HG02571 (cell line): ENCODE data around the gene HKDC1.
"Not testable (repeated sequence)": the region's sequence is repeated elsewhere in the genome, so short reads cannot be mapped to it uniquely, and the experiment has no call there.

Experiments
- ATAC-seq: cut with Tn5 transposase; IDR thresholded peaks from one replicate; pipeline ENCODE4 v1.9.1; 2021; ENCODE audit warnings: mild to moderate bottlenecking, moderate library complexity; ENCODE audit not compliant: unreplicated experiment

Gene HKDC1

DNA sequence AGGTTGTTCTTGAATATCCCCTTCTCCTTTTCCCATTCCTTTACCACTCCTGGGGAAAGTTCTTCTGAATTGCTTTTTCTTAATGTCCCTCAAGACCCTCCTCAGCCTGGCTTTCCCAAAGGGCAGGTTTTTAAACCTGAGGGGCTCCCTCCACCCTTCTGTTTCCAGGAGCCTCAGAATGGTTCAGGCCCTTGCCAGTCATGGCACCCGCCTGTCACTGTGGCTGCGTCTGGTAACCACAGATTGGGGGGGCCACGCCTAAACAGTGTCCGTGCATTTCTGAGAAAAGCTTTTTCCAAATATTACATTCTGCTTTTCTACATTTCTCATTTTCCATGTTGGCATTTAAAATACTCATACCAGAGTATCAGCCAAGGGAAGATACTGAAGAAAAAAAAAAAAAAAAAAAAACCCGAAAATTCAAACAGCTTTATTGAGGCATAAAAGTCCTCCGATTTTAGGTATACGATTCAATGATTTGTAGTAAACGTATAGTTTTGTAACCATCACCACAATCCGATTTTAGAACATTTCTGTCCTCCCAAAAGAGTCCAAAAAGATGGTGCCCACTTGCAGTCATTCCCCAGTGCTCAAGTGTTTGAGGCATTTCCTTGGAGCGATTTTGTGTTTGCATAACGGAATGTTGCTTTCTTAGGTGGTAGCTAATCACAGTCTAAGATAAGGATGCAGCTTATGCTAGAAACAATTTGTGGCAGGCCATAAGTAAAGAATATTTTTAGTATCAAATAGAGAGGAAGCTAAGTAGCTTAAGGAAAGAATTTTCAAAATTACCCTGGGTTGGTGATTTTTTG lies 22.1 kb downstream of the HKDC1 start:
- no peak for ATAC-seq

GRCh38 chr10:69242852-69243212 lies 22.7 kb downstream of the HKDC1 start:
- ATAC-seq: no peak

DNA sequence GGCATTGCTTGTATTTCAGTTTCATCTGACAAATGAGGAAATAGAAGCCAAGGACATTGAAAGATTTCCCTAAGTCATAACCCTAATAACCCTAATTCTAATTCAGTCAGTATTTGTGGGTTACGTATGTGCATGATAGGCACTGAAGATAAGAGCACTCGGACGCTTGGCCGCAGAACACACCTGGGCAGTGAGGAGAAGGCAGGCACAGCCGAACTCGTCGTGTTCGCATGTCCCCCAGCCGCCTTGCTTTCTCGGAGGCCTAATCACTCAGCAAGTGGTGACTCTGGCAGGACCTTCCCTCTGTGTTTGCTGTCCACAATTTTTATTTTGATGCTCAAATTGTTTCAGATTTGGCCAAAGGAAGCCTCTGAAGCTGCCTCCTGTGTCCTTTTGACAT lies 23.7 kb downstream of the HKDC1 start:
- ATAC-seq: no peak

GRCh38 chr10:69246036-69246435 lies 25.9 kb downstream of the HKDC1 start:
- no peak for ATAC-seq

DNA sequence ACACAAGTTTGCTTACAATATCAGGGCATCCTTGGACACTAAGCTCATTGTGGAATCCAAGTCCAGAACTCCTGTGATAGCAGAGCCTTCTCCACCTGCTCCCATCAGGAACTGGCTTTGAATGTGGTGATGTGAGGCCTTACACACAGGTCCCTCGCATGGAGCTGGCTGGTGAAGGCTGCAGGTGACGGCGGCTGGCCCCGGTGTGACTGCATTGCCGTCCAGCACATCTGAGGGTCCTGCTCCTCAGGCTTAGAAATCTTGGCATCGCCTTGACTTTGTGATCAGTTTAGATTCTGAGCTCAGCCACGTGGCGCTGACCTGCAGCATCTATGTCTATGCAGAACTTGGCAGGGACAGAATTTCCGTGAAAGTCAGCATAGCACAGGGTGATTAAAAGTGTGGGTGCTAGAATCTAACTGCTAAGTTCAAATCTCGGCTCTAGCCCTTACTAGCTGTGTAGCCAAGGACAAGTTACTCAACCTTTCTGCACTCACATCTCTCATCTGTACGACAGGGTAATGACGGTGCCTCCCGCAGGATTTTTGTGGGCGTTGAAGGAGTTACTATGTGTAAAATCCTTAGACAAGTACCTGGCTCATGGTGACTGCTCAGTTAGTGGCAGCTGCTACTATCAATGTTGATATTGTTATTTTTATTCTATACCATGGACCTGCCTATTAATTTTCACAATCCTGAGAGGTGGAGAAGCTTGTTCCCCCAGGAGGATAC lies 26.6 kb downstream of the HKDC1 start:
- no peak for ATAC-seq

DNA sequence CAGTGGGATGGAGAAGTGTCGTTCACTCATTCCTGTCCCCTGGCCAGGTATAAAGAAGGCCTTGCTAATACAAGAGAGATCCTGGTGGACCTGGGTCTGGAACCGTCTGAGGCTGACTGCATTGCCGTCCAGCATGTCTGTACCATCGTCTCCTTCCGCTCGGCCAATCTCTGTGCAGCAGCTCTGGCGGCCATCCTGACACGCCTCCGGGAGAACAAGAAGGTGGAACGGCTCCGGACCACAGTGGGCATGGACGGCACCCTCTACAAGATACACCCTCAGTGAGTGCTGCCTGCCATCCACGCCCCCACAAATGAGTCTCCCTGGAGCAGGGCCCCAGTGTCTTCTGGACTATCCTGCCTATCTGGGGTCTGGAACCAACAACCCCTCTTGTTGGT lies 27.2 kb downstream of the HKDC1 start:
- no peak for ATAC-seq

DNA sequence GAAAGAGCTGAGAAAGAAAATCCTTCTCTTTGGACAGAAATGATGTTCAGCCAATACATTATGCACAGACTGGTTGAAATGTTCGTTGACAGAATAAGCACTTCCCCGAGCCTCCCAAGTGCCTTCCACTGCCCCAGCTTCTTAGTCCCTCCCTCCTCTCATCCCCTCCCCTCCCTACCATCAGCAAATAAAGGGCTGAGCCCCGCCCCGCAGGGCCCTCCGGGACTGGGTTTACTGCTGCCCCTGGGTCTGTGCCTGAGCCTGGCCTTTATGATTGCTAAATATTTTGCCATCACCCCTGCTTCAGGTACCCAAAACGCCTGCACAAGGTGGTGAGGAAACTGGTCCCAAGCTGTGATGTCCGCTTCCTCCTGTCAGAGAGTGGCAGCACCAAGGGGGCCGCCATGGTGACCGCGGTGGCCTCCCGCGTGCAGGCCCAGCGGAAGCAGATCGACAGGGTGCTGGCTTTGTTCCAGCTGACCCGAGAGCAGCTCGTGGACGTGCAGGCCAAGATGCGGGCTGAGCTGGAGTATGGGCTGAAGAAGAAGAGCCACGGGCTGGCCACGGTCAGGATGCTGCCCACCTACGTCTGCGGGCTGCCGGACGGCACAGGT lies 28.1 kb downstream of the HKDC1 start:
- ATAC-seq: no peak

DNA sequence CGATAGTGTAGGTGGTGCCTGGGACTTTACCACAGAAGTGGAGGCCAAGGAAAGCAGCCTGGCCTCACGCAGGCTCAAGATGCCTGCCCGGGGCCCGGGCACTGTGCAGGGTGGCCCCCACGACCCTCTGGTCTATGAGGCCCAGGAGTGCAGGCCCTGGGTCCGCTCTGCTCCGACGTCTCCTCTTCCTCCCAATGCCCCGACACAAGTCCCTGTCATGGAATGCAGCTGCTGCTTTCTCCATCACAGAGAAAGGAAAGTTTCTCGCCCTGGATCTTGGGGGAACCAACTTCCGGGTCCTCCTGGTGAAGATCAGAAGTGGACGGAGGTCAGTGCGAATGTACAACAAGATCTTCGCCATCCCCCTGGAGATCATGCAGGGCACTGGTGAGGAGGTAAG lies 29.9 kb downstream of the HKDC1 start:
- no peak for ATAC-seq

- ATAC-seq: not testable (repeated sequence)
Measured at GRCh38 chr10:69251417-69251816, 31.3 kb downstream of the HKDC1 start.

GRCh38 chr10:69253171-69253570 lies 33.0 kb downstream of the HKDC1 start:
- ATAC-seq: no peak

DNA sequence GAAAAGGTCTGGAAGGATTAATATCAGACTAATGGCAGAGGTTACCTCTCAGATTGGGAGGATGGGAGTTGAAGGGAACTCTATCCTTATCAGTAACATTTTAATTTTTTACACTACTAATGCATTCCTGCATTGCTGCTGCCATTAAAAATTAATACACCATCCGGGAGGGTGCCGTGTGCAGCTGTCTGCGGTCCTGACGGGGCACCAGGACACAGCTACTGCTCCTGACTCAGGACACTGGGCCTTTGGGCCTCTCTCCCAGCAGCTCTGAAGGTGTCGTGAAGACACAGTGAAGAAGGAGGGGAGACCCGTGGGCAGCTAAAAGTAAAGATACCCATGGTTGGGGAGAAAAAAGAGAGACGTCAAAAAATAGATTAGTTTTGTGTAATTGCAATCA lies 34.7 kb downstream of the HKDC1 start:
- no peak for ATAC-seq

DNA sequence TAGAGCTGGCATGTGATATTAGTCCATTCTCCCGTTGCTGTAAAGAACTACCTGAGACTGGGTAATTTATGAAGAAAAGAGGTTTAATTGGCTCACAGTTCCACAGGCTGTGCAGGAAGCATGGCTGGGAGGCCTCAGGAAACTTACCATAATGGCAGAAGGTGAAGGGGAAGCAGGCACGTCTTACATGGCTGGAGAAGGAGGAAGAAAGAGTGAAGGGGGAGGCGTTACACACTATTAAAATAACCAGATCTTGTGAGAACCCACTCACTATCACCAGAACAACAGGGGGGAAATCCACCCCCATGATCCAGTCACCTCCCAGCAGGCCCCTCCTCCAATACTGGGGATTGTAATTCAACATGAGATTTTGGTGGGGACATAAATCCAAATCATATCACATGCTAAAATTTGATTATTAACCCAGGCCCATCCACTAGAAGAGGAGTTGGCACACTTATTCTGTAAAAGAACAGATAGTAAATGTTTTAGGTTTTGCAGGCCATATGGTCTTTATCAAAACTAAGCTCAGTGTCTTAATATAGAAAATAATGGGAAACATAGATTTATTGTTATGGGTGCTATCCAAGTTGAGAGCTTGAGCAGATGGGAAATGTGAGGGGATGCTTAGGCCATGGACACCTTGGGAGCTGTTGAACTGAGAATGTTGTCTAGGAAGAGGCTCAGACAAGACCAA lies 39.6 kb downstream of the HKDC1 start:
- ATAC-seq: no peak

- no peak for ATAC-seq
Measured at GRCh38 chr10:69261184-69261583, 41.1 kb downstream of the HKDC1 start.

DNA sequence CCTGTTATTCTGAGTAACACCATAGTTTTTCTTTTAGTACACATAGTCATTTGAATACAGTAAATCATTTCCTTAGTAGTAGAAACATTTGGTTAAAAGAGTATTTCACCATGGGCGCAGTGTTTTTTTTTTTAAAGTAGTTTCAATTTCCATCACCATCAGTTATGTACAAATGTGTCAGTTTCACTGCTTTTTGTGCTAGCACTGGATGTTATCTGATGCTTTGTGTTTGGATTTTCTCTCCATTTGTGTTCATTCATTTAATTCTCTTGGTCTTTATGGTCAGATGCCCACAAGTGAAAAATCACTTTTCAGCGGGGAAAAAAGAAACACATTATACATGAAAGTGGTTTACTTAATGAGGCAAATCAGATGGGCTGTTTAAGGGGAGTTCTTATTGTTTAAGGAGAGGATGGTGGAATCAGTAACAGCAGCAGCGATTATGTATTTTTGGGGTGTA lies 42.2 kb downstream of the HKDC1 start:
- ATAC-seq: no peak

GRCh38 chr10:69265521-69265920 lies 45.4 kb downstream of the HKDC1 start:
- no peak for ATAC-seq

DNA sequence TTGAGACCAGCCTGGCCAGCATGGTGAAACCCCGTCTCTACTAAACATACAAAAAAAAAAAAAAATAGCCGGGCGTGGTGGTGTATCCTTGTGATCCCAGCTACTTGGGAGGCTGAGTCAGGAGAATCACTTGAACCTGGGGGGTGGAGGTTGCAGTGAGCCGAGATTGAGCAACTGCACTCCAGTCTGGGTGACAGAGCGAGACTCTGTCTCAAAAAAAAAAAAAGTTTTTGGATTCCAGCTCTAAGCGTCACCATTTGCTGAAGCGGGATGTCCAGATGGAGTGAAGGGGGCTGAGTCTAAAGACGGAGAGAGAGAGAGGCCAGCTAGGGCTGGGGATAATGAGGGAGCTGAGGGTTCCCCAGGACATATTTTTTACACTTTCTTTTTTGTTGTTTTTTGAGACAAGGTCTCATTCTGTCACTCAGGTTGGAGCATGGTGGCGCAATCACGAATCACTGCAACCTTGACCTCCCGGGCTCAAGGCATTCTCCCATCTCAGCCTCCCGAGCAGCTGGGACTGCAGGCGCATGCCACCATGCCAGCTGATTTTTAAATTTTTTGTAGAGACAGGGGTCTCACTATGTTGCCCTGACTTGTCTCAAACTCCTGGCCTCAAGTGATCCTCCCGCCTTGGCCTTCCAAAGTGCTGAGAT lies 48.8 kb downstream of the HKDC1 start:
- no peak for ATAC-seq

DNA sequence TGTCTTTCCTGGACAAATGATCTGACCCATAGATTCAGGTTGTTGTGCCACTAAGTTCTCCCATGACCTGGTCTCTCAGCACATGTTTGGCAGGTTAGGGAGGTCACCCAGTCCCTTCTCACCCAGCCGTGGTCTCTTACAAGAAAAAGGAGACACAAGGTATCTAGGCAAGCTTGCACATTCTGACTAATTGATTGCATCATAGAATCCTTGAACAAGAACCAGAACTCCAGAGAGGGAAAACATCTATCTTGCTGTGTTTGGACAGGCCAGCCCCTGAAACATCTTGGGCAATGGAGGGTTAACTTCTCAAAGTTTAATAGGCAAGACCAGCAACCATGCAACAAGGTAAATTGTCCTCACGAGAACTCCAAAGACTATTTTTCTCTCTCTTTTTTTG lies 49.6 kb downstream of the HKDC1 start:
- no peak for ATAC-seq

- no peak for ATAC-seq
Measured at GRCh38 chr10:69270990-69271389, 50.9 kb downstream of the HKDC1 start.

- ATAC-seq: no peak
Measured at GRCh38 chr10:69272624-69273023, 52.5 kb downstream of the HKDC1 start.

GRCh38 chr10:69275444-69275843 lies 55.3 kb downstream of the HKDC1 start:
- ATAC-seq: no peak

GRCh38 chr10:69276503-69276902 lies 56.4 kb downstream of the HKDC1 start:
- no peak for ATAC-seq
